Measurements from ENCODE around the gene SH2D5.

- no peak for TF ChIP-seq CTCF (IDR thresholded peaks at IDR 0.05; ENCODE audit: poor library complexity)
- no peak for TF ChIP-seq EZH2 (IDR thresholded peaks at IDR 0.05; ENCODE audit: borderline replicate concordance)
- no peak for TF ChIP-seq EZH2phosphoT487 (IDR thresholded peaks at IDR 0.05; ENCODE audit: low read depth, severe bottlenecking, unreplicated experiment)
Observed at GRCh38 chr1:20689645-20690056, 42.9 kb downstream of the SH2D5 start.

Data from hepatocyte (in vitro differentiated cells).